Measurements from ENCODE around the gene RPL35.

Gene RPL35

DNA sequence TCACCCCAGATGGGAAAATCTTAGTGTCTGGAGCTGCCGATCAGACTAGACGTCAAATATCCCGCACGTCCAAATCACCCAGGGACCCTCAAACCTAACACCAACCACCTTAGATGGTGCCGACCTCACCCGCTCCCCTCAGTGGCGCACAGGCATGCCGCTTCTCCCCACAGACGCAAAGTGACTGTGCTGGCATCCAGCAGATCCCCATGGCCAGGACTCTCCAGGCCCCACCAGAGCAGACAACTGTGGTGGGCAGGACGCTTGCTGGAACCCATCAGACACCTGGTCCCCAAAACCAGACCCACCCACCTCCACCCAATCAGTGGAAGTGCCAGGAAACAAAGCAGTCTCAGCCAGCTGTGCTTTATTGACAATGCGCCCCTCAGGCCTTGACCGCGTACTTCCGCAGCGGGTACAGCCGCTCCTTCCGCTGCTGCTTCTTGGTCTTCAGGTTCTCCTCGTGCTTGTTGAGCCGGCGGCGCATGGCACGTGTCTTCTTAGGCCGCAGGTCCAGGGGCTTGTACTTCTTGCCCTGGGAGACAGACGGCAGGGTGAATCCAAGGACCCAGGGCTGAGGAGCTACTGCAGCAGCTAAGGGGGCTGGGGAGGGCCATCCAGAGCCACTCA lies 4.1 kb downstream of the RPL35 start:
- peaks cover 32% of the 10 kb centered on the region for H3K36me3 Mint-ChIP-seq (ENCODE audit: low read depth)
- H3K4me1 Mint-ChIP-seq, result peaks cover 32% of the 10 kb centered on the region
- no peaks in the 10 kb centered on the region for H3K27me3 Mint-ChIP-seq (ENCODE audit: low read depth)
- no peak overlapping the region for H3K27ac Mint-ChIP-seq
- TF ChIP-seq, protein P1, sequence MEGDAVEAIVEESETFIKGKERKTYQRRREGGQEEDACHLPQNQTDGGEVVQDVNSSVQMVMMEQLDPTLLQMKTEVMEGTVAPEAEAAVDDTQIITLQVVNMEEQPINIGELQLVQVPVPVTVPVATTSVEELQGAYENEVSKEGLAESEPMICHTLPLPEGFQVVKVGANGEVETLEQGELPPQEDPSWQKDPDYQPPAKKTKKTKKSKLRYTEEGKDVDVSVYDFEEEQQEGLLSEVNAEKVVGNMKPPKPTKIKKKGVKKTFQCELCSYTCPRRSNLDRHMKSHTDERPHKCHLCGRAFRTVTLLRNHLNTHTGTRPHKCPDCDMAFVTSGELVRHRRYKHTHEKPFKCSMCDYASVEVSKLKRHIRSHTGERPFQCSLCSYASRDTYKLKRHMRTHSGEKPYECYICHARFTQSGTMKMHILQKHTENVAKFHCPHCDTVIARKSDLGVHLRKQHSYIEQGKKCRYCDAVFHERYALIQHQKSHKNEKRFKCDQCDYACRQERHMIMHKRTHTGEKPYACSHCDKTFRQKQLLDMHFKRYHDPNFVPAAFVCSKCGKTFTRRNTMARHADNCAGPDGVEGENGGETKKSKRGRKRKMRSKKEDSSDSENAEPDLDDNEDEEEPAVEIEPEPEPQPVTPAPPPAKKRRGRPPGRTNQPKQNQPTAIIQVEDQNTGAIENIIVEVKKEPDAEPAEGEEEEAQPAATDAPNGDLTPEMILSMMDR (IDR thresholded peaks at IDR 0.05; ENCODE audit: unreplicated experiment in 3 of 3), result no peak
- peak overlapping the region in 2 of 3 experiments; percentile 25 to 49 for H3K4me3 Mint-ChIP-seq
- no peaks in the 10 kb centered on the region for H3K9me3 Mint-ChIP-seq

DNA sequence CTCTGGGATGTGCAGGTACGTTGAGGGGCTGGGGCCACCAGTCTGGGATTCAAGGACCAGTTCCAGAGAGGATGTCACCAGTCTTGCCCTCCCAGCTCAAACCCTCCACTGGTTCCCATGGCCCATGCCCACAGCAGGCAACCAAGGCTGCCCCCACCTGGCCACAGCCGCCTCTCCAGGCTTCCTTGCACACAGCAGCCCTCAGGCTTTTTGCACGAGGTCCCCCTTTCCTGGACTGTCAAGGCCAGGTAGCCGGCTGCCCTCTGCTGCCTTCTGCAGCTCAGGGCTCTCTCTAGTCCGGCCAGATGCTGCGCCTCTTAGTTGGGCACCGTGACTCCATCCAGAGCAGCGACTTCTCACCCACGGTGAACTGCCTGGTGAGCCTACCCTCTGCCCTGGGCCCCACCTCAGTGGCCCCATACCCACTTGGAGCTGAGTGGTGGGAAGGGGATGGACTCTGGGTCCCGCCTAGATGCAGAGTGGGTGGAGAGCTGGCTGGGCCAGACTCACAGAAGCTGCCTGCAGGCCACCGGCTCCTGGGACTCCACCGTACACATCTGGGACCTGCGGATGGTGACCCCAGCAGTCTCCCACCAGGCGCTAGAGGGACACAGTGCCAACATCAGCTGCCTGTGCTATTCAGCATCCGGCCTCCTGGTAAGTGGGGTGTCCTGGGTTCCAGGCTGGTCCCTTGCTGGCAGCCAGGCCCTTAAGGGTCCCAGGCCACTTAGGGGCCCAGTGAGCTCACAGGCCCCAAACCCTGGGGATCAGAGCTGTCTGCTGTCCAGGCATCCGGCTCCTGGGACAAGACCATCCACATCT lies 5.6 kb downstream of the RPL35 start:
- Mint-ChIP-seq H3K27me3 (ENCODE audit: low read depth) (peaks cover 2% of the 10 kb centered on the region), H3K4me1 (peaks cover 32% of the 10 kb centered on the region)

DNA sequence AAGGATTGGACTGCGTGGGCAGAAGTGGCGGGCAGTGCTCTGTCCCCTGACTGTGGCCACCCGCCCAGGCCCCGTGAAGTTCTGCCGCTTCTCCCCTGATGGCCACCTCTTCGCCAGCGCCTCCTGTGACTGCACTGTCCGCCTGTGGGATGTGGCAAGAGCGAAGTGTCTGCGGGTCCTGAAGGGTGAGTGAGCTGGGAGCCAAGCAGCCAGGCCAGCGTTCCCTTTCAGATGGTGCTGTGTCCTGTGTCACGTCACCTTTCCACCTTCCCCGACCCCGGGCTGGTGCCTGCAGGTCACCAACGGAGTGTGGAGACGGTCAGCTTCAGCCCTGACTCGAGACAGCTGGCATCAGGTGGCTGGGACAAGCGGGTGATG lies 6.2 kb downstream of the RPL35 start:
- peak overlapping the region in 1 of 3 experiments; percentile 27 for H3K27ac Mint-ChIP-seq
- no peak overlapping the region for H3K4me3 Mint-ChIP-seq
- peaks cover 5% of the 10 kb centered on the region for H3K27me3 Mint-ChIP-seq (ENCODE audit: low read depth)
- H3K4me1 Mint-ChIP-seq, result peaks cover 33% of the 10 kb centered on the region
- H3K9me3 Mint-ChIP-seq, result no peaks in the 10 kb centered on the region
- peaks cover 27% of the 10 kb centered on the region for H3K36me3 Mint-ChIP-seq (ENCODE audit: low read depth)
- TF ChIP-seq, protein P1 (IDR thresholded peaks at IDR 0.05; ENCODE audit: unreplicated experiment in 3 of 3), result no peak

More for the DNA sequence above, 5.6 kb downstream of the RPL35 start:
- TF ChIP-seq, protein P1 (IDR thresholded peaks at IDR 0.05; ENCODE audit: unreplicated experiment in 3 of 3), result peak; percentile 19 to 26 (median 21)
- Mint-ChIP-seq H3K27ac (no peak overlapping the region), H3K4me3 (no peak overlapping the region), H3K36me3 (ENCODE audit: low read depth) (peaks cover 30% of the 10 kb centered on the region), H3K9me3 (no peaks in the 10 kb centered on the region)

DNA sequence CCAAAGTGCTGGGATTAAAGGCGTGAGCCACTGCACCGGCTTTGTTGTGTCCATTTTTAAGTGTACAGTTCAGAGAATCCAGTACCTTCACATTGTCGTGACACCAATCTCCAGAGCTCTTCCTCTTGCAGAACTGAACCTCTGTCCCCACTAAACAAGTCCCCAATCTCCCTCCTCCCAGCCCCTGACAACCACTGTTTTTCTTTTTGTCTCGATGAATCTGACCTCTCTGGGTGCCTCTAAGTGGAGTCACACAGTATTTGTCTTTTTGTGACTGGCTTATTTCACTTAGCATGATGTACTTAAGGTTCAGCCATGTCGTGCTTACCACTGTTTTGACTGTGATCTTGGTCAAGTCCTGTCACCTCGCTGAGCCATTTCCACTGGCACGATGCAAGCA lies 6.9 kb downstream of the RPL35 start:
- Mint-ChIP-seq H3K4me1 (peaks cover 31% of the 10 kb centered on the region), H3K27ac (peak overlapping the region in 1 of 3 experiments; percentile 27), H3K9me3 (no peaks in the 10 kb centered on the region), H3K4me3 (peak overlapping the region; percentile 5 to 41 (median 10)), H3K27me3 (ENCODE audit: low read depth) (peaks cover 5% of the 10 kb centered on the region), H3K36me3 (ENCODE audit: low read depth) (peaks cover 19% of the 10 kb centered on the region)
- TF ChIP-seq, protein P1 (IDR thresholded peaks at IDR 0.05; ENCODE audit: unreplicated experiment in 3 of 3), result no peak

DNA sequence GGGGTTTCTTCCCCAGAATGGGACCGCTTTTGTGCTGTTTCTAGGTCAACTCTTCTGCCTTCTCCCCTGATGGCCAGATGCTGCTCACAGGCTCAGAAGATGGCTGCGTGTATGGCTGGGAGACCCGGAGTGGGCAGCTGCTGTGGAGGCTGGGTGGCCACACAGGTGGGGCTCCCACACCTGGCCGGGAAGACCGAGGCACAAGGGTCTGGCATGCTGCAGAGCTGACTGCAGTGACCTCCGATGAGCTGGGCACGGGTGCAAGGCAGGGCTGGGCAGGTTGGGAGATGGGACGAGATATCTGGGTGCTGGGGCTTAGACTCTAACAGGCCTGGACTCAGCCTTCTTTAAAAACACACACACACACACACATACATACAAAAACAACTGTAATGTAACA lies 7.6 kb downstream of the RPL35 start:
- Mint-ChIP-seq H3K9me3 (no peaks in the 10 kb centered on the region), H3K4me3 (peak overlapping the region in 1 of 3 experiments; percentile 29), H3K27ac (no peak overlapping the region), H3K4me1 (peaks cover 27% of the 10 kb centered on the region), H3K27me3 (ENCODE audit: low read depth) (peaks cover 5% of the 10 kb centered on the region), H3K36me3 (ENCODE audit: low read depth) (peaks cover 13% of the 10 kb centered on the region)
- TF ChIP-seq, protein P1 (IDR thresholded peaks at IDR 0.05; ENCODE audit: unreplicated experiment in 3 of 3), result no peak
